ENCODE results near the gene IFNAR1.

The IFNAR1 gene

DNA sequence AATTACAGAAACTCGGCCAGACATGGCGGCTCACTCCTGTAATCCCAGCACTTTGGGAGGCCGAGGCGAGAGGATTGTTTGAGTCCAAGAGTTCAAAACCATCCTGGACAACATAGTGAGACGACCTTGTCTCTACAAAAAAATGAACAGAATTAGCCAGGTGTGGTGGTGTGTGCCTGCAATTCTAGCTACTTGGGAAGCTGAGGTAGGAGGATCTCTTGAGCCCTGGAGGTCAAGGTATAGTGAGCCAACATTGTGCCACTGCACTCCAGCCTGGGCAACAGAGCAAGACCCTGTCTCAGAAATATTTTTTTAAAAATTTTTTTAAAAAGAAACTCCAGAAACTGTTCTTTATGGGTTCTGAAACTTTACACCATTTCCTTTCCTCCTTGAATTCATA is 40.1 kb downstream of the IFNAR1 start:
- TF ChIP-seq, protein P1, sequence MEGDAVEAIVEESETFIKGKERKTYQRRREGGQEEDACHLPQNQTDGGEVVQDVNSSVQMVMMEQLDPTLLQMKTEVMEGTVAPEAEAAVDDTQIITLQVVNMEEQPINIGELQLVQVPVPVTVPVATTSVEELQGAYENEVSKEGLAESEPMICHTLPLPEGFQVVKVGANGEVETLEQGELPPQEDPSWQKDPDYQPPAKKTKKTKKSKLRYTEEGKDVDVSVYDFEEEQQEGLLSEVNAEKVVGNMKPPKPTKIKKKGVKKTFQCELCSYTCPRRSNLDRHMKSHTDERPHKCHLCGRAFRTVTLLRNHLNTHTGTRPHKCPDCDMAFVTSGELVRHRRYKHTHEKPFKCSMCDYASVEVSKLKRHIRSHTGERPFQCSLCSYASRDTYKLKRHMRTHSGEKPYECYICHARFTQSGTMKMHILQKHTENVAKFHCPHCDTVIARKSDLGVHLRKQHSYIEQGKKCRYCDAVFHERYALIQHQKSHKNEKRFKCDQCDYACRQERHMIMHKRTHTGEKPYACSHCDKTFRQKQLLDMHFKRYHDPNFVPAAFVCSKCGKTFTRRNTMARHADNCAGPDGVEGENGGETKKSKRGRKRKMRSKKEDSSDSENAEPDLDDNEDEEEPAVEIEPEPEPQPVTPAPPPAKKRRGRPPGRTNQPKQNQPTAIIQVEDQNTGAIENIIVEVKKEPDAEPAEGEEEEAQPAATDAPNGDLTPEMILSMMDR (IDR thresholded peaks at IDR 0.05; ENCODE audit: low read length, missing control alignments) = no peak
- H3K4me3 ChIP-seq (replicated peaks; ENCODE audit: low read depth, low read length) = no peak overlapping the region
- no peak for DNase-seq (ENCODE audit: low read depth)

DNA sequence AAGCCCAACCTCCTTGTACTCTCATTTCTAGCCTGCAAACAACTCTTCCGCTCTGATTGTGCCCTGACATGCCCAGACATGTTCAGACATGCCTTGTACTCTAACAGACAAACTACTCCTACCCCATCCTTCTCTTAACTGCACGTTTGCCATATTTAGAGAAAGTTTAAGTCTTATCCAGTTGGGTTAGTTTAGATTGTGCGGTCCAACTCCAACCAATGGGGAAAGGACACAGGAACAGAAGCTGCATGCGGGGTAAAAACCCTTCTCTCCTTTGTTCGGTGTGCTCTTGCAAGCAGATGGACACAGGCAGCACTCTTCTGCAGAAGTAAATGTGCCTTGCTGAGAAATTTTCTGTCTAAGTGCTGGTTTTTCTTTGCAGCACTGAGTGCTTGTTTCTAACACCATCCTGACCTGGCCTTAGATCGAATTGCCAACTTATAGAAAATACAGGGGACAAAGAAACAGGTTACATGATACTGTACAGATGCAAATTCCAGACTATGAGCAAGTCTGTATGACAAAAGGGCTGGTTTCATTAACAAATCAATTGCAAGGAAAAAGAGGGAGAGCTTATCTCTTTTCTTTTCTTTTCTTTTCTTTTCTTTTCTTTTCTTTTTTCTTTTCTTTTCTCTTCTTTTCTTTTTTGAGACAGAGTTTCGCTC is 42.7 kb downstream of the IFNAR1 start:
- TF ChIP-seq, protein P1 (IDR thresholded peaks at IDR 0.05; ENCODE audit: low read length, missing control alignments) = no peak
- H3K4me3 ChIP-seq (replicated peaks; ENCODE audit: low read depth, low read length) = no peak overlapping the region
- DNase-seq (ENCODE audit: low read depth) = no peak

DNA sequence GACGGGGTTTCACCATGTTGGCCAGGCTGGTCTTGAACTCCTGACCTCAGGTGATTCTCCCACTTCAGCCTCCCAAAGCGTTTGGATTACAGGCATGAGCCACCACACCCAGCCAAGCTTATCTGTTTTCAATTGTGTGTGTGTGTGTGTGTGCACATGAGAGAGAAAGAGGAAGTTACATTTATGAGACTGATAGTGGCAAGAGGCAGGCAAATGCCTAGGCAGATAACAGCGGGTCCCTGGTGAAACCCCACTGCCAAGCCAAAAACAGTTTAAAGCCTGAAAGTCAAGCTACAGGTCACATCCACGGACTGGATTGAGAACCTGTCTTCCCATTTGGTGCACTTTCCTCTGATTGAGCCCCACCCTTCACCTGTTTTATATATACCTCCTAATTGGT is 43.4 kb downstream of the IFNAR1 start:
- DNase-seq (ENCODE audit: low read depth) = no peak
- H3K4me3 ChIP-seq (replicated peaks; ENCODE audit: low read depth, low read length) = no peak overlapping the region
- TF ChIP-seq, protein P1 (IDR thresholded peaks at IDR 0.05; ENCODE audit: low read length, missing control alignments) = no peak

DNA sequence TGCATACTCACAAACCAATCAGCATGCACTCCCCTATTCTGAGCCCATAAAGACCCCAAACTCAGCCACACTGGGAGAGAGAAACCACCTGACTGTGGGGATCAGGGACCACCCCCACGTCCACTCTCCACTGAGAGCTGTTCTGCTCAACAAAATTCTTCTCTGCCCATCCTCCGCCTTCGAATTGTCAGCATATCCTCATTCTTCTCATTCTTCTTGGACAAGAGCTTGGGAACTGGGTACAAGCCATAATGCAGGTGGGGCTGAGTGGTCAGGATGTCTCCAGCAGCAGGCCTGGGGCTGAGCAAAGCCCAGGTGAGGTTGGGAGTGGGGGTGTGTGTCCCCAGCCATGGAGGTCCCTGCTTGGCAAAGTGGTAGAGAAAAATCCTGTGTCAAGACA is 43.8 kb downstream of the IFNAR1 start:
- TF ChIP-seq, protein P1 (IDR thresholded peaks at IDR 0.05; ENCODE audit: low read length, missing control alignments) = no peak
- DNase-seq (ENCODE audit: low read depth) = no peak

DNA sequence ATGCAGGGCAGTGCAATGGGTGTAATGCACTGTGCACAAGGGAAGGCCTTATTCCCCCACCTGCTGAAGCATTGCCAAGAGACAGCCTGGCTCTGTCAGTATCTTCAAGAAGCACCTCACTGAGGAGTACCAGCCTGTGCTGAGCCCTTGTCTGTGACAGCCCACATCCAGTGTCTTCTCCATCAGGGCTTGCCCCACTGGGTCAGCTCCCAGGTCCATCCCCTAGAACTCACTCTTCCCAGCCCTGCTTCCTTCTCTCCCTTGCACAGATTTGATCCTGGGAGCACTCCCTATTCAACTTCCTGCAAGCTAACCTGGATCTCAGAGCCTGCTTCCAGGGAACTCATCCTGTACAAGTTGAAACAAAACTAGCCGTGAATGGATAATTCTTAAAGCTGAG is 44.8 kb downstream of the IFNAR1 start:
- no peak for DNase-seq (ENCODE audit: low read depth)
- H3K4me3 ChIP-seq (replicated peaks; ENCODE audit: low read depth, low read length) = no peak overlapping the region
- TF ChIP-seq, protein P1 (IDR thresholded peaks at IDR 0.05; ENCODE audit: low read length, missing control alignments) = no peak

More for the DNA sequence above, 43.8 kb downstream of the IFNAR1 start:
- H3K4me3 ChIP-seq (replicated peaks; ENCODE audit: low read depth, low read length) = no peak overlapping the region

DNA sequence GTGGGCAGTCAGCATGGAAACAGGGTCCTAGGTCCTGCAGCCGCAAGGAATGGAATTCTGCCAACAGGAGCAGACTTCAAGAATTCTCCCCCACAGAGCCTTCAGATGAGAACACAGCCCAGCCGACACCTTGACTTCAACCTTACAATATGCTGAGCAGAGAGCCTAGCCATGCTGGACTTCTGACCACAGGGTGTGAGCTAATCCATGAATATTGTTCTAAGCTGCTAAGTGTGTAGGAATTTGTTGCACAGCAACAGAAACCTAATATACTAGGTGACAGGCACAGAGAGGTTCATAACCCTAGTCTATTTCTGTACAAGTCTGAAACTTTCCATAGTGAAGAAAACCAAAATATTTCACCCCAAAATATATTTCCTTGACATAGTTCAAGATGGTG is 45.5 kb downstream of the IFNAR1 start:
- TF ChIP-seq, protein P1 (IDR thresholded peaks at IDR 0.05; ENCODE audit: low read length, missing control alignments) = no peak
- DNase-seq (ENCODE audit: low read depth) = no peak
- H3K4me3 ChIP-seq (replicated peaks; ENCODE audit: low read depth, low read length) = no peak overlapping the region

DNA sequence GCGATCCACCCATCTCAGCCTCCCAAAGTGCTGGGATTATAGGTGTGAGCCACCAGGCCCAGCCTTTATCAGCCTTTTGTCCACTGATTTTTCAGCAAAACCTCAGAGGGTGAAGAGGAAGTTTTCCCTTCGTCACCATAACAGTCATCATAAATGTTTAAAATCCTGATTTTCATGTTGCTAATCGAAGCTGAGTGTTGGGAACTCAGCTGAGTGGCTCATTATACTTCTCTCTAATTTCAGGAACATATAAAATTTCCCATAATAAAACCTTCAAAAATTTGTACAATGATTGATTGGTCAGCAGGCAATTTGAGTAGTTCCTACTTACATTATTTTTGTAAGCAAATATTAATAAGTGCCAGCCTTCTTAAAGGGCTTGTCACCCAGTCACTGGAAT is 46.6 kb downstream of the IFNAR1 start:
- no peak overlapping the region for H3K4me3 ChIP-seq (replicated peaks; ENCODE audit: low read depth, low read length)
- no peak for DNase-seq (ENCODE audit: low read depth)
- TF ChIP-seq, protein P1 (IDR thresholded peaks at IDR 0.05; ENCODE audit: low read length, missing control alignments) = no peak

Measured in fibroblast of pulmonary artery (primary cell).